B cell (primary cell): ENCODE results near the gene NAMPT. TPM values are rescaled to one million over a fixed set of nuclear protein-coding genes. Genes with fewer than 3 reads are reported as not detected.

Experiments
- ATAC-seq: fragments of 200-7000 bp; cut with Tn5 transposase; one replicate; pipeline ENCODE4 v1.10.0; 2021; ENCODE audit warnings: low read depth, mild to moderate bottlenecking, moderate number of reproducible peaks, moderate library complexity
- CTCF ChIA-PET: fragments of 350-600 bp; sonication (Branson Sonifier 250); formaldehyde crosslinking; loops from one replicate; lab custom pipeline; 2021; ENCODE audit warnings: antibody characterized with exemption, inconsistent platforms; lab: Charles Lee
- POLR2A ChIA-PET: fragments of 350-600 bp; sonication (Branson Sonifier 250); formaldehyde crosslinking; loops from one replicate; lab custom pipeline; 2021; ENCODE audit warnings: antibody characterized with exemption; lab: Charles Lee
- DNase-seq: peaks from one replicate; pipeline ENCODE4 v3.0.0; 2013
- H2AFZ ChIP-seq: 2 replicates; pipeline ENCODE4 v1.6.1; 2012; ENCODE audit warnings: mild to moderate bottlenecking, low read depth, low read length; ENCODE audit not compliant: insufficient read depth, poor library complexity, severe bottlenecking
- H3K27ac ChIP-seq, 2 donors: 1 replicate in 1 of 2; 2 replicates in 1 of 2; pipeline ENCODE4 v1.5.1; 2012 to 2013; ENCODE audit warnings: low read length in 2 of 2, mild to moderate bottlenecking in 2 of 2, moderate library complexity in 1 of 2
- H3K27me3 ChIP-seq, 4 experiments: fragments of 200-600 bp in 1 of 4; sonication (generic) in 1 of 4; replicated peaks in 1 of 4; 1 replicate in 2 of 4; 2 replicates in 2 of 4; pipeline versions ENCODE4 v1.6.1 to v1.7.0; 2013 to 2016; ENCODE audit warnings: low read length in 3 of 4, mild to moderate bottlenecking in 2 of 4, mixed read lengths in 1 of 4, moderate library complexity in 1 of 4; ENCODE audit not compliant: insufficient read depth in 4 of 4, control insufficient read depth in 3 of 4; ENCODE audit errors: control extremely low read depth in 1 of 4
- H3K36me3 ChIP-seq, 2 experiments: replicated peaks in 1 of 2; 1 replicate in 1 of 2; 2 replicates in 1 of 2; pipeline versions ENCODE4 v1.6.1 to v1.7.1; 2013; ENCODE audit warnings: low read length in 1 of 2; ENCODE audit not compliant: insufficient read depth in 2 of 2, control insufficient read depth in 1 of 2; ENCODE audit errors: control extremely low read depth in 1 of 2, extremely low read depth in 1 of 2
- H3K4me1 ChIP-seq, 2 donors: fragments of 200-600 bp in 1 of 2; sonication (generic) in 1 of 2; 1 replicate in 1 of 2; 2 replicates in 1 of 2; pipeline versions ENCODE4 v1.5.1 to v1.6.1; 2013 to 2017; ENCODE audit warnings: low read length in 2 of 2; ENCODE audit not compliant: control insufficient read depth in 2 of 2, insufficient read depth in 2 of 2
- H3K4me2 ChIP-seq: replicated peaks from 2 replicates; pipeline ENCODE3; 2012; ENCODE audit warnings: mild to moderate bottlenecking, low read depth, low read length; ENCODE audit not compliant: poor library complexity, severe bottlenecking
- H3K4me3 ChIP-seq, 5 experiments: fragments of 200-600 bp in 1 of 5; sonication (generic) in 1 of 5; 1 replicate in 3 of 5; 2 replicates in 2 of 5; pipeline versions ENCODE4 v1.5.1 to v1.7.0; 2011 to 2016; ENCODE audit warnings: low read length in 4 of 5, mild to moderate bottlenecking in 4 of 5, low read depth in 2 of 5, control low read depth in 1 of 5, moderate library complexity in 1 of 5; ENCODE audit not compliant: insufficient read depth in 1 of 5; ENCODE audit errors: control extremely low read depth in 1 of 5, extremely low read depth in 1 of 5
- H3K79me2 ChIP-seq: fragments of 200-600 bp; sonication (generic); one replicate; pipeline ENCODE4 v1.6.0; 2016; ENCODE audit warnings: low read length; ENCODE audit not compliant: control insufficient read depth, insufficient read depth
- H3K9ac ChIP-seq: fragments of 200-600 bp; sonication (generic); 2 replicates; pipeline ENCODE4 v1.6.1; 2017; ENCODE audit warnings: mild to moderate bottlenecking, low read length, moderate library complexity
- H3K9me3 ChIP-seq, 3 donors: one replicate each; pipeline versions ENCODE4 v1.6.1 to v1.7.1; 2013; ENCODE audit warnings: low read length in 2 of 3; ENCODE audit not compliant: control insufficient read depth in 2 of 3, insufficient read depth in 1 of 3; ENCODE audit errors: control extremely low read depth in 1 of 3
- H4K20me1 ChIP-seq: 2 replicates; pipeline ENCODE4 v1.6.0; 2012; ENCODE audit warnings: mild to moderate bottlenecking, low read length; ENCODE audit not compliant: insufficient read depth, control insufficient read depth, poor library complexity, severe bottlenecking
- H3K27ac Mint-ChIP-seq: one replicate; pipeline ENCODE4 v1.8.0; 2021; ENCODE audit warnings: mixed read lengths
- H3K27me3 Mint-ChIP-seq: one replicate; pipeline ENCODE4 v1.8.0; 2021; ENCODE audit warnings: mixed read lengths
- H3K4me1 Mint-ChIP-seq: one replicate; pipeline ENCODE4 v1.8.0; 2021; ENCODE audit warnings: mixed read lengths
- H3K4me3 Mint-ChIP-seq: one replicate; pipeline ENCODE4 v1.8.0; 2021; ENCODE audit warnings: mixed read lengths
- H3K9me3 Mint-ChIP-seq: one replicate; pipeline ENCODE4 v1.8.0; 2022; ENCODE audit warnings: mixed read lengths; ENCODE audit not compliant: insufficient read depth
- EZH2 ChIP-seq: IDR thresholded peaks from 2 replicates; pipeline ENCODE4 v1.6.1; 2012; ENCODE audit warnings: borderline replicate concordance, low read depth, mild to moderate bottlenecking, moderate library complexity, low read length; ENCODE audit not compliant: insufficient read depth, poor library complexity, severe bottlenecking
- WGBS: methylation state at CpG from one replicate; pipeline ENCODE4 v1.1.5; 2013; ENCODE audit warnings: missing lambda C conversion rate; ENCODE audit not compliant: insufficient coverage; 5-methylcytosine and 5-hydroxymethylcytosine counted together
- intact Hi-C: fragments of 100-400 bp; cut with micrococcal nuclease; formaldehyde crosslinking; loops from one replicate; pipeline ENCODE4 v1.10.0; 2022
- polyA plus RNA-seq: library from polyadenylated mRNA; depleted of rRNA; stranded (reverse); fragments of >200 nt; gene quantifications from 2 replicates; pipeline ENCODE4 v1.2.3, GENCODE V29; 2012
- total RNA-seq, 2 donors: library from RNA; stranded (reverse); fragments of 120-200 nt in 1 of 2; gene quantifications; 1 replicate in 1 of 2; 2 replicates in 1 of 2; pipeline versions ENCODE4 v1.2.3 to v1.2.4, GENCODE V29; 2013 to 2022
- TF ChIP-seq, protein P1 (sequence below): fragments of 200-600 bp; IDR thresholded peaks from one replicate; pipeline ENCODE4 v1.8.0; 2022; ENCODE audit warnings: antibody characterized with exemption, mild to moderate bottlenecking

Gene NAMPT
- total and polyA plus RNA-seq, 2 donors (not counting 1 experiment from before 2014, with no cell fraction given): 11.6 to 48.8 TPM

DNA sequence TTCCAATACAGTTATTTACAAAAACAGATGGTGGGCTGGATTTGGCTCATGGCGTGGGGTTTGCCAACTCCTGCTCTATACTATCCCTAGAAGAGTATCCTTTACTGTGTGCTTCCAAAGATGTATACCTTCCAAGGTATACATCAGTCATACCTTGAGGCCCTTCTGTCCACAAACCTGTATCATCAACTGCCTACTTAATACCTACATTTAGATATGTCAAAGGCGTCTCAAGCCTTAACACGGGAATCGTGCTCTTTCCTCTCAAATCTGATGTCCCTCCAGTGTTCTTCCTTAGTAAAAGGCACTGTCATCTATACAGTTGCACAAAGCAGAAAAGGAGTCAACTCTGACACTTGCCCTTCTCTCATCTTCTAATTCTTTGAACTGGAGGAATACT lies 36.9 kb downstream of the NAMPT start:
- Histone ChIP-seq H3K79me2 (no peaks in the 10 kb centered on the region), H3K4me2 (no peak overlapping the region), H3K36me3 (peaks cover 11 to 20% of the 10 kb centered on the region in 2 experiments), H3K4me1 (no peaks in the 10 kb centered on the region), H3K27ac (no peak overlapping the region), H3K9ac (no peak overlapping the region), H3K4me3 (no peak overlapping the region), H4K20me1 (no peaks in the 10 kb centered on the region), H2AFZ (no peak overlapping the region), H3K27me3 (no peaks in the 10 kb centered on the region), H3K9me3 (peaks cover 0 to 10% (median 0%) of the 10 kb centered on the region in 3 donors)
- ChIA-PET CTCF (no interaction called here), POLR2A (no interaction called here)
- intact Hi-C loops: no loop called here
- H3K4me1 Mint-ChIP-seq: no peaks in the 10 kb centered on the region
- H3K27ac Mint-ChIP-seq: no peak overlapping the region
- H3K4me3 Mint-ChIP-seq: no peak overlapping the region
- no peak for DNase-seq
- no peak for ATAC-seq
- no peak for TF ChIP-seq EZH2
- H3K9me3 Mint-ChIP-seq: peaks cover 9% of the 10 kb centered on the region
- H3K27me3 Mint-ChIP-seq: no peaks in the 10 kb centered on the region
- 100% methylated on average over 1 of the region's 4 CpGs for WGBS

DNA sequence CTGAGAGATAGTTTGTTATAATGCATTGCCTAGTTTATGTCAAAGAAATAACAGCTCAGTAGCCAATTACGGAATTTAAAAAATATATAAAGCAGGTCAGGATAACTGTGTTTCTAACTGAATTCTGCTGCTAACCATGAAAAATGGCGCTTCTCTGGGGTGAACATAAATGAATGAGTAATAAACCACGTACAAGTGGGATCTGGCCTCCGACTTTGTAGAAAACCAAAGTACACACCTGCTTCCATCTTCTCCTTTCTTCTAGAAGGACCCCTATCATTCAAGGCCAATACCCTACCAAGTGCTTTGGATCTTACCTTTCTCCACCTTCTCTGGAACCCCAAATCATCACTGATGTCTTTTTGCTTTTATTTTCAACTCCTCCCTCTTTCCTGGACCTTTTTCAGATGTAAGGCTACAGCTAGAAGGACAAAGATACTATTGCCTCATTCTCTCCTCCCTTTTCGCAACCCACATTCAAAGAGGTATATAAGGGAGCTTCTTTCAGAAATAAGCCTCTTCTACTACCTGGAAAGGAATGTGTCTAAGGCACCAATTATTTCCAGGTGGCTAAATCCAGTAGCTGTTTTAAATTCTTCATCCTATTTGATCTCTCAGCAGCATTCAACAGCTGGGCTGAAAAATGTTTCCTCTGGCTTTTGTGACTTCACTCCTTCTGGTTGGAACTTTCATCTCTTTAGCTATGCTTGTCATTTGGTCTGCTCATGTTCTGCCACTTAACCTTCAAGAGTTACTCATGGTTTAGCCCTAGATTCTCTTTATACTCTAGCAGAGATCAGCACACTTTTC lies 37.7 kb downstream of the NAMPT start:
- H3K27ac Mint-ChIP-seq: no peak overlapping the region
- ATAC-seq: no peak
- no peaks in the 10 kb centered on the region for H3K27me3 Mint-ChIP-seq

More for the DNA sequence above, 37.7 kb downstream of the NAMPT start:
- Histone ChIP-seq H3K79me2 (no peaks in the 10 kb centered on the region), H3K4me2 (no peak overlapping the region), H4K20me1 (no peaks in the 10 kb centered on the region), H3K27me3 (no peaks in the 10 kb centered on the region), H3K9me3 (peaks cover 0 to 10% (median 0%) of the 10 kb centered on the region in 3 donors), H3K27ac (no peak overlapping the region), H3K4me3 (no peak overlapping the region), H2AFZ (no peak overlapping the region), H3K9ac (no peak overlapping the region), H3K36me3 (peaks cover 11 to 19% of the 10 kb centered on the region in 2 experiments), H3K4me1 (no peaks in the 10 kb centered on the region)
- Mint-ChIP-seq H3K9me3 (peaks cover 9% of the 10 kb centered on the region), H3K4me1 (no peaks in the 10 kb centered on the region), H3K4me3 (no peak overlapping the region)
- intact Hi-C loops: no loop called here
- no peak for DNase-seq
- 67% methylated on average over 1 of the region's 5 CpGs for WGBS
- no peak for TF ChIP-seq EZH2
- TF ChIP-seq, protein P1, sequence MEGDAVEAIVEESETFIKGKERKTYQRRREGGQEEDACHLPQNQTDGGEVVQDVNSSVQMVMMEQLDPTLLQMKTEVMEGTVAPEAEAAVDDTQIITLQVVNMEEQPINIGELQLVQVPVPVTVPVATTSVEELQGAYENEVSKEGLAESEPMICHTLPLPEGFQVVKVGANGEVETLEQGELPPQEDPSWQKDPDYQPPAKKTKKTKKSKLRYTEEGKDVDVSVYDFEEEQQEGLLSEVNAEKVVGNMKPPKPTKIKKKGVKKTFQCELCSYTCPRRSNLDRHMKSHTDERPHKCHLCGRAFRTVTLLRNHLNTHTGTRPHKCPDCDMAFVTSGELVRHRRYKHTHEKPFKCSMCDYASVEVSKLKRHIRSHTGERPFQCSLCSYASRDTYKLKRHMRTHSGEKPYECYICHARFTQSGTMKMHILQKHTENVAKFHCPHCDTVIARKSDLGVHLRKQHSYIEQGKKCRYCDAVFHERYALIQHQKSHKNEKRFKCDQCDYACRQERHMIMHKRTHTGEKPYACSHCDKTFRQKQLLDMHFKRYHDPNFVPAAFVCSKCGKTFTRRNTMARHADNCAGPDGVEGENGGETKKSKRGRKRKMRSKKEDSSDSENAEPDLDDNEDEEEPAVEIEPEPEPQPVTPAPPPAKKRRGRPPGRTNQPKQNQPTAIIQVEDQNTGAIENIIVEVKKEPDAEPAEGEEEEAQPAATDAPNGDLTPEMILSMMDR: no peak
- ChIA-PET POLR2A (no interaction called here), CTCF (no interaction called here)
